ENCODE measurements around the gene IRGQ.
"Not testable (repeated sequence)": the region's sequence is repeated elsewhere in the genome, so short reads cannot be mapped to it uniquely, and the experiment has no call there.

Gene IRGQ

DNA sequence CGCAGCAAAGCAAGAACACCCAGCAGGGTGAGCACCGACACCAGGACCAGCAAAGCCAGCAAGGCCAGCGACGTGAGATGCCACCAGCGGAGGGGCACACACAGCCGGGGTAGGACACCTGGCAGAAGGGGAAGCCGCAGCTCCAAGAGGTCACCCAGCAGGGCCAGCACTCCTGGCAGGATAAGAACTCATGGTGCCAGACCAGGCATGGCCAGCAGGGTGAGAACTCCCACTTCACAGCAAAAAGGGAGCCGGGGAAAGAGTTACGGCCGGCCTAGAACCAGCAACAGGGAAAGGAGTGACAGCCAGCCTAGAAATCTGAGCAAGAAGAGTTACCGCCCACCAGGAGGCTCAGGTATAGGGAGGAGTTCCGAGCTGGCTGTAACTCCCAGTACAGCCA is 16.4 kb upstream of the IRGQ start:
- peaks cover 9% of the 10 kb centered on the region for H3K4me1 Mint-ChIP-seq (ENCODE audit: low read depth)
- no peak overlapping the region for H3K4me3 Mint-ChIP-seq

DNA sequence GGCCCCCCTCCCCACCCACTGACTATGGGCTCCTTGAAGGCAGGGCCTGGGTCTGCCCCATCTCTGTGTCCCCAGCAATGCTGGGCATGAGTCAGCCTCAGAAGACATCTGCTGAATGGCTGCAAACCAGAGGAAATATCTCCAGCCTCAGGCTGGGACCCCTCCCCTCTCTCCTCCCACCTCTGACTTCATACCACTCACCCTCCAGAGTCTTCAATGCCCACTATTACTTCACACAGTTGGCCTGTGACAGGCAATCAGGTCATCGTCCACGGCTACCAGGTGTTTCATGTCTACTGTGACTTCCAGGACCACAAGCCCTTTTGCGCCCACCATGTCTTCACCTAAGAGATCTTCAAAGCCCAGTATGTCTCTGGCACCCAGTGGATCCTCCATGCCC is 15.9 kb upstream of the IRGQ start, which contains the start of gene SRRM5:
TSS of gene SRRM5 (plus strand) at position 301 of the 400 bp plus-strand sequence. CDS start at position 335, 34 bp downstream.
- Mint-ChIP-seq H3K27ac (no peak within 1 kb of the TSS), H3K4me1 (ENCODE audit: low read depth) (peaks cover 15% of the 10 kb centered on the region), H3K27me3 (no peaks in the 10 kb centered on the region), H3K9me3 (no peaks in the 10 kb centered on the region), H3K36me3 (ENCODE audit: low read depth) (peaks cover 19% of the 10 kb centered on the region), H3K4me3 (no peak within 1 kb of the TSS)

More for the DNA sequence above, 16.4 kb upstream of the IRGQ start:
- H3K9me3 Mint-ChIP-seq = no peaks in the 10 kb centered on the region
- H3K36me3 Mint-ChIP-seq (ENCODE audit: low read depth) = peaks cover 19% of the 10 kb centered on the region
- no peaks in the 10 kb centered on the region for H3K27me3 Mint-ChIP-seq
- H3K27ac Mint-ChIP-seq = no peak overlapping the region

- H3K4me1 Mint-ChIP-seq (ENCODE audit: low read depth) = peaks cover 15% of the 10 kb centered on the region
- no peak overlapping the region for H3K27ac Mint-ChIP-seq
- no peak overlapping the region for H3K4me3 Mint-ChIP-seq
- no peaks in the 10 kb centered on the region for H3K27me3 Mint-ChIP-seq
- H3K36me3 Mint-ChIP-seq (ENCODE audit: low read depth) = peaks cover 19% of the 10 kb centered on the region
- H3K9me3 Mint-ChIP-seq = no peaks in the 10 kb centered on the region
Observed at GRCh38 chr19:43610493-43610892, 14.6 kb upstream of the IRGQ start.

DNA sequence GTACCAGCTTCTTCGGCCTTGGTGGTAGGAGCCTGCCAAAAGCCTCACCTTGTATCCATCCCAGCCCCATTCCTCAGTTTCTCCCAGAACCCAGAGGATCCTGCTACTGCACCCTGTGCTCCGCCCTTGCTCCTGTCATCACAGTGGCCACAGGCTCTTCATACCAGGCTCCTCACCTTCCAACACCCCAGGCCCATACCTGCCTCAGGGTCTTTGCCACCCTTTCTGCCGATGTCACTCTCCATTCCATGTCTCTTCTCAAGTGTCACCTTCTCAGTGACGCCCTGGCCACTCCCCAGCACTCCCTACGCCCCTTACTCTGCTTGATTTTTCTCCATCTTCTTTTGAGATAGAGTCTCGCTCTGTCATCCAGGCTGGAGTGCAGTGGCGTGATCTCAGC is 13.9 kb upstream of the IRGQ start:
- Mint-ChIP-seq H3K9me3 (no peaks in the 10 kb centered on the region), H3K4me1 (ENCODE audit: low read depth) (peaks cover 15% of the 10 kb centered on the region), H3K36me3 (ENCODE audit: low read depth) (peaks cover 19% of the 10 kb centered on the region), H3K4me3 (no peak overlapping the region), H3K27ac (peak overlapping the region; percentile 36), H3K27me3 (no peaks in the 10 kb centered on the region)

DNA sequence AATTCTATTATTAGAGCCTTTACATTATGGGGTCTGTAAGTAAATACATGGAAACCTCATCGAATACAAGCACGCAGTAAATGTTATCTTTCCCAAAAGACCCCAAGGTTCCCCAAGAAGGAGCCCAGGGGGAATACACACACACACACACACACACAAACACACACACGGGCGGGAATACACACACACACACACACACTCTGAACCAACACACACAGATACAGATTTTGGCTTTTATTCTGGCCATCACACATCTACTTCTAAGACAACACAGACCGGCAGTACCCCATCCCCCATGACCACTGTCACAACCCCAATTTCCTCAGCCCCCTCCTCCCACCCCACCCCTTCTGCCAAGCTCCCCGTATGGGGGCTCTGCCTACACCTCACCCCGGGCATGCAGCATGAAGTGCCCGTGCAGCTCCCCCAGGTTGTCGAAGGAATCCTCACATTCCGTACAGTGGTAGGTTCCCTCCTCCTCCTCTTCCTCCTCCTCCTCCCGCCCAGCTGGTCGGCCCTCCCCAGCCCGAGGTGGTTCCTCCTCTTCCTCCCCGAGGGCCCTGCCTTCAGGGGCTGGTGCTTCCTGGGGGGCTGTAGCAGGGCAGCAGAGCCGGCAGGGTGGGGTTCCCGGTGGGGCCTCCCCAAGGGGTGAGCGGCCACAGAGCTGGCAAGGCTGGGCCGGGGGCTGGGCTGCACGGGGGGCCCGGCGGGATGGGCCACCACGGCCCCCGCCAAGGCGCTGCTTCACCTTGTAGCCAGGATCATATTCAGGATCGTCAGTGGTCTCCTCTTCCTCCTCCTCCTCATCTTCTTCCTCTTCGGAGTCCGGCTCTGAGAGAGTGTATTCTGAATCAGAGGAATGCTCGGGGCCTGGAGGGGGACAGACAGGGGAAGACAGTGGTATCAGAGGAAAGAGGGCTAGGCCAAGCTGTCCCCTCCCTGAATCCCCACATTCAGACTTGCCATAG is 11.6 kb upstream of the IRGQ start:
- H3K27ac Mint-ChIP-seq = peak overlapping the region; percentile 71
- H3K4me1 Mint-ChIP-seq (ENCODE audit: low read depth) = peaks cover 19% of the 10 kb centered on the region
- H3K27me3 Mint-ChIP-seq = no peaks in the 10 kb centered on the region
- H3K36me3 Mint-ChIP-seq (ENCODE audit: low read depth) = peaks cover 16% of the 10 kb centered on the region
- H3K9me3 Mint-ChIP-seq = no peaks in the 10 kb centered on the region
- no peak overlapping the region for H3K4me3 Mint-ChIP-seq

DNA sequence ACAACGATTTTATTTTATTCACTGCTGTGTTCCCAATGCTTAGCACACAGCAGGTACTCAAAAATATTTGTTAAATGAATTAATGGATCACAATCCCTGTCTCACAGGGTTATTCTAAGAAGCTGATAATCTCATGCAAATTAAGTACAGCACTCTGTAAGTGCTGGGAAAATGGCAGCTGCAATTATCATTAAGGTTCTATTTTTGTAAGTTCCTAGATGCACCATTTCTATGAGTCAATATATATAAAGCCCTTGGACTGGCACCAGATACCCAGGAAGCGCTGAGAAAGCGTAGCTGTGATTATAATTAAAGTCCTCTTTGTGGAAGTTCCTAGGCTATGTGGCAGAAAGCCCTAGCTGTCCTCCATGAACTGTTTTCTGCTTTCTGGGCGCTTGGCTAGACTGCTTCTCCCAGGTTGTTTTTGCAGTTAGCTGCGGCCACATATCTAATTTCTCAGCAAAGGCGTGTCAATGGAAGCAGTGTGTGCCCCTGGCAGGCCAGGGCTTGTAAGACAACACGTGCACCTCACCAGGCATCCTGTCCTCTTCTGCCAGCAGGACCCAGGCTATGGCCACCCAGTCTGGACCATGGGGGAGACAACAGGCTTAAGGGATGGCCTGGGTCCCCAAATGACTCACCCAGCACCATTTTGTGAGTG is 10.8 kb upstream of the IRGQ start:
- Mint-ChIP-seq H3K4me1 (ENCODE audit: low read depth) (peaks cover 19% of the 10 kb centered on the region), H3K27ac (no peak overlapping the region), H3K9me3 (no peaks in the 10 kb centered on the region), H3K4me3 (no peak overlapping the region), H3K36me3 (ENCODE audit: low read depth) (peaks cover 8% of the 10 kb centered on the region), H3K27me3 (no peaks in the 10 kb centered on the region)

DNA sequence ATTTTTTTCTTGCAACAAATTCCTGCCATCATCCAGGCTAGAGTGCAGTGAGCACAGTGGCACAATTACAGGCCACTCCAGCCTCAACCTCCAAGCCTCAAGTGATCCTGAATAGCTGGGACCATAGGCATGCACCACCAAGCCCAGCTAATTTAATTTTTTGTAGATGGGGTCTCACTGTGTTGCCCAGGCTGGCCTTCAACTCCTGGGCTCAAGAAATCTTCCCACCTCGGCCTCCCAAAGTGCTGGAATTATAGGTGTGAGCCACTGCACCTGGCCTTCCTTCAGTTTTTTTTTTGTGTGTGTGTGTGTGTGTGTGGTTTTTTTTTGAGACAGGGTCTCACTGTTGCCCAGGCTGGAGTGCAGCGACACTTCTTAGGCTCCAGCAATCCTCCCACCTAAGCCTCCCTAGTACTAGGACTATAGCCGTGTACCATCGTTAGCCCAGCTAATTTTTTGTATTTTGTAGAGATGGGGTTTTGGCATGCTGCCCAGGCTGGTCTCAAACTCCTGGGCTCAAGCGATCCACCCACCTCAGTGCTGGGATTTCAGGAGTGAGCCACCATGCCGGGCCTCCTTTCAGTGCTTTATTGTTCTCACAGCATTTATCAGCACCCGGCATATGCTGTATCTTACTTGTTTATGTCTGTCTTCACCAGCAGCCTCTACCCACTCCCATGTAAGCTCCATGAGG is 10.1 kb upstream of the IRGQ start:
- H3K27me3 Mint-ChIP-seq = no peaks in the 10 kb centered on the region
- no peak overlapping the region for H3K4me3 Mint-ChIP-seq
- no peaks in the 10 kb centered on the region for H3K9me3 Mint-ChIP-seq
- H3K4me1 Mint-ChIP-seq (ENCODE audit: low read depth) = peaks cover 19% of the 10 kb centered on the region
- H3K27ac Mint-ChIP-seq = no peak overlapping the region
- H3K36me3 Mint-ChIP-seq (ENCODE audit: low read depth) = peaks cover 11% of the 10 kb centered on the region

DNA sequence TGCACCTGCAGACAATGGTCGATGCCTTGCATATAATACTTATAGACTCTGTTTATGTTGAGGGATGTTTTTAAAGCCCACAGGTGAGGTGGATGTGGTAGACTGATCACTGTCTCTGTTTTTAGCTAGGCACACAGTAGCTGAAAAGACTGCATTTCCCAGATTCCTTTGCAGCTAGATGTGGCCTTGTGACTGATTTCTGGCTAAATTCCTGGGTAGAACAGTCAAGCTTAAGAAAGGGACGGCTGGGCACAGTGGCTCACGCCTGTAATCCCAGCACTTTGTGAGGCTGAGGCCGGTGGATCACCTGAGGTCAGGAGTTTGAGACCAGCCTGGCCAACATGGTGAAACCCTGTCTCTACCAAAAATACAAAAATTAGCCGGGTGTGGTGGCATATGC is 4.4 kb upstream of the IRGQ start:
- H3K4me1 Mint-ChIP-seq (ENCODE audit: low read depth) = peaks cover 28% of the 10 kb centered on the region
- H3K4me3 Mint-ChIP-seq, H3K9me3 Mint-ChIP-seq, H3K27me3 Mint-ChIP-seq: not testable (repeated sequence)
- peaks cover 20% of the 10 kb centered on the region for H3K36me3 Mint-ChIP-seq (ENCODE audit: low read depth)
- peak overlapping the region; percentile 26 for H3K27ac Mint-ChIP-seq

DNA sequence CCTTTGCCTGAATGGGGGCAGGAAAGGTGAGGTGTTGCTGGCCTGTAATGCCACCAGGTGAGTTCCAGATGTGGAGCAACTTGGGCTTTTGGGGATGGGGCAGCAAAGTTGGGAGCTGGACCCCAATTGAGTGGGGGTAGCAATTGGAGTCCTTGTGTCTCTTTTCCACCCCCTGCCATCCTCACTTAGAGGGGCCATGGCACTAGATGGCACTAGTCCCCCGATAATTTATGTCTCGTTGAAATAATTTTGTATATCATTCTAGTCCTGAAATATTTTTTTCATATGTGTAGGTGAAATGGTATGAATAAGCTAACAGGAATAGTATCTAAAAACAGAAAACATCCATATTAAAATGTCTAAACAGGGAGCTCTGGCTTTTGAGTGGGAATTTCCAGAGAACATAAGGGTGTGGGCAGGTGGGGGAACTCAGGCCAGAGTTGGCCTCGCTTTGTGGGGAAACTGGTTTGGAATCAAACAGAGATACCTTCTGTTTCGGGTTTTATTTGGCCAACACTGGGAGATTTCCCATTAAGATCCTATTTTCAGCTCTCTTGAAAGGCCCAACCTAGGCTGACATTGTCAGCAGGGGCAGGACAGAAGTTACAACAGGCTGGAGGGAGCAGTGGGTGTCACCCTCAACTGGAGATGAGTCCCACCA is 3.8 kb upstream of the IRGQ start:
- no peaks in the 10 kb centered on the region for H3K9me3 Mint-ChIP-seq
- peaks cover 28% of the 10 kb centered on the region for H3K4me1 Mint-ChIP-seq (ENCODE audit: low read depth)
- no peaks in the 10 kb centered on the region for H3K27me3 Mint-ChIP-seq
- peak overlapping the region; percentile 26 for H3K27ac Mint-ChIP-seq
- H3K36me3 Mint-ChIP-seq (ENCODE audit: low read depth) = peaks cover 20% of the 10 kb centered on the region
- no peak overlapping the region for H3K4me3 Mint-ChIP-seq

DNA sequence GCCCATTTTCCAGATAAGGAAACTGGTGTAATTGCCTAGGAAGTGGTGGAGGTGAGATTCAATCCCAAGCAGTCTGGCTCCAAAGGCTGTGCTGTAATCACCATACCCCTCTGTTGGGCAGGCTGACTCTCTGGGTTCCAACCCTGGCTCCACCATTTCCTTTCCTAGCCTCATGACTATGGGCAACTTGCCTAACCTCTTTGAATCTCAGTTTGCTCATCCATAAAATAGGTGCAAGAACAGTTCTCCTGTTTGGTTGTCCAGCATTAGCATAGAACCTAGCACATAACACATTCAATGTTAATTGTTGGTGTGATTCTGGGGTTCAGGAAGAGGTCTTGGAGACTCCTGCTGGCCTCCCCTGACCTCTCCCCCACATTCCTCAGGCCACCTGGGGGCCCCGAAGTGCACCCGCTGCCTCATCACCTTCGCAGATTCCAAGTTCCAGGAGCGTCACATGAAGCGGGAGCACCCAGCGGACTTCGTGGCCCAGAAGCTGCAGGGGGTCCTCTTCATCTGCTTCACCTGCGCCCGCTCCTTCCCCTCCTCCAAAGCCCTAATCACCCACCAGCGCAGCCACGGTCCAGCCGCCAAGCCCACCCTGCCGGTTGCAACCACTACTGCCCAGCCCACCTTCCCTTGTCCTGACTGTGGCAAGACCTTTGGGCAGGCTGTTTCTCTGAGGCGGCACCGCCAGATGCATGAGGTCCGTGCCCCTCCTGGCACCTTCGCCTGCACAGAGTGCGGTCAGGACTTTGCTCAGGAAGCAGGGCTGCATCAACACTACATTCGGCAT is 2.7 kb upstream of the IRGQ start:
- Mint-ChIP-seq H3K27ac (no peak overlapping the region), H3K27me3 (no peaks in the 10 kb centered on the region), H3K9me3 (no peaks in the 10 kb centered on the region), H3K4me3 (peak overlapping the region; percentile 98), H3K4me1 (ENCODE audit: low read depth) (peaks cover 30% of the 10 kb centered on the region), H3K36me3 (ENCODE audit: low read depth) (peaks cover 24% of the 10 kb centered on the region)

DNA sequence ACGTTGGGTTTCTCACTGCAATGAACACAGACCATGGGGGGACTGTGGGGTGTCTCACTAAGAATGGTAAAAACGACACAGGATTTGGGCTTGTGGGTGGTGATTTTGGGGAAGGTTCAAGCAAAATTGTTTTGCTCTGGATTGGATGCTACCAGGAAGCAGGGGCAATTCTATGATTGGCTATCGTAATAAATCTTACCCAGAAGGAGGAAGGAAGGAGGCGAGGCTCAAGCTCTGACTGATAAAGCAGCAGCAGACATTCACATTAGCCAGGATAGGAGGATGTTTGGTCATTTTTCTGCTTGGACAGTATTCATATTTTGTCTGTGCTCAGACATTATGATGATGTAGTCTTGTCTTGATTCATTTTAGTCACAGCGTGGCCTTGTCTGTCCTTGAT is 1.9 kb upstream of the IRGQ start:
- no peaks in the 10 kb centered on the region for H3K27me3 Mint-ChIP-seq
- H3K27ac Mint-ChIP-seq = peak overlapping the region; percentile 92
- H3K36me3 Mint-ChIP-seq (ENCODE audit: low read depth) = peaks cover 30% of the 10 kb centered on the region
- H3K4me1 Mint-ChIP-seq (ENCODE audit: low read depth) = peaks cover 35% of the 10 kb centered on the region
- no peaks in the 10 kb centered on the region for H3K9me3 Mint-ChIP-seq
- peak overlapping the region; percentile 98 for H3K4me3 Mint-ChIP-seq

DNA sequence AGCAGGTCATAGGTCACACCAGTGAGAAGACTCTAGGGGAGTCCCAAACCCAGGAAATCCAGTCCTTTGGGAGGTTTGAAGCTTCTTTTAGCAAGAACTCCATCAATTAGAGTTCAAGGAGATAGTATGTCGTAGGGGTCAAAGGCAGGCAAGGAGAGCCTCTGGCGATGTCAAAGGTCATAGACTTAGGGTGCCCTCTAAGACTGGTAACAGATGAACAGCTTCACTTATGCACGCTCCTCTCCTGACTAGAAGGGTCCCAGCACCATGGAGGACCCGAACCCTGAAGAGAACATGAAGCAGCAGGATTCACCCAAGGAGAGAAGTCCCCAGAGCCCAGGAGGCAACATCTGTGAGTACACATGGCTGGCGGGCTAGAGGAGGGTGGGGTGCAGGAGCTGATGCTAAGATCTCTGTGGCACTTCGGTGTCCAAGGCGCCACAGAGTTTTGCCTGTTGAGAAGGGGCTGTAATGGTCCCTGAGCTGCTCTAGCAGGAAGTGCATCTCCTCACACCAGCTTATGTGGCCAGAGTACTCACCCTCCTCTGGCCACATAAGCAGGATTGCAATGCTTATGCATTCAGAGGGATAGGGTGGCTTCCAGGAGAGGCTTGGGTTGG is 1.0 kb upstream of the IRGQ start:
- Mint-ChIP-seq H3K4me1 (ENCODE audit: low read depth) (peaks cover 35% of the 10 kb centered on the region), H3K27me3 (no peaks in the 10 kb centered on the region), H3K4me3 (peak overlapping the region; percentile 98), H3K27ac (peak overlapping the region; percentile 92), H3K36me3 (ENCODE audit: low read depth) (peaks cover 34% of the 10 kb centered on the region), H3K9me3 (no peaks in the 10 kb centered on the region)

GRCh38 chr19:43595605-43595998 is 332 bp downstream of the IRGQ start:
- peaks cover 38% of the 10 kb centered on the region for H3K4me1 Mint-ChIP-seq (ENCODE audit: low read depth)
- H3K4me3 Mint-ChIP-seq = peak overlapping the region; percentile 98
- H3K27ac Mint-ChIP-seq = peak overlapping the region; percentile 92
- no peaks in the 10 kb centered on the region for H3K27me3 Mint-ChIP-seq
- no peaks in the 10 kb centered on the region for H3K9me3 Mint-ChIP-seq
- H3K36me3 Mint-ChIP-seq (ENCODE audit: low read depth) = peaks cover 33% of the 10 kb centered on the region

Measured in stimulated activated naive CD8-positive, alpha-beta T cell treated with anti-CD3 and anti-CD28 coated beads, Interleukin-15, Interleukin-2, amounts not matched to agents 100 ng/mL and 50 ng/mL, for 24 hours (primary cell).